ENCODE data around the gene PBLD.
A peak's percentile ranks its signal among the peaks of the same experiment; 100 is the strongest.

Gene PBLD

GRCh38 chr10:68332259-68333057, at the start of gene PBLD:
TSS of gene PBLD (minus strand) at chr10:68332928. CDS start at chr10:68306844, 26,084 bp downstream.
- DNase-seq (ENCODE audit: low read depth in 4 of 4, low spot score in 1 of 4): peak; percentile 19 to 36 (median 31)

DNA sequence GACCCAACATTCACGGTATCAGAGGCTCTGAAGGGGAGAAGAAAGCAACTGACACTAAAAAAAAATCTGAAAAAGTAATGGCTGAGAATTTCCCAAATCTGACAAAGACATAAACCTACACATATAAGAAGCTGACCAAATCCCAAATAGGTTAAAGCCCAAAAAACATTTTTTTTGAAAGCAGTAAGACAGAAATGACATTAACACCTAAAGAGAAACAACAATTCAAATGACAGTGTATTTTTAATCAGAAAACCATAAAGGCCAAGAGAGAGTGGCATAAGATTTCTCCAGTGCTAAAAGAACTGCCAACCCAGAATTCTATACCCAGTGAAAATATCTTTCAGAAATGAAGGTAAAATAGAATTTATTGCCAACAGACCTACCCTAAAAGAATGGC, 38.9 kb upstream of the PBLD start:
- no peak for DNase-seq (ENCODE audit: low read depth in 4 of 4, low spot score in 1 of 4)

DNA sequence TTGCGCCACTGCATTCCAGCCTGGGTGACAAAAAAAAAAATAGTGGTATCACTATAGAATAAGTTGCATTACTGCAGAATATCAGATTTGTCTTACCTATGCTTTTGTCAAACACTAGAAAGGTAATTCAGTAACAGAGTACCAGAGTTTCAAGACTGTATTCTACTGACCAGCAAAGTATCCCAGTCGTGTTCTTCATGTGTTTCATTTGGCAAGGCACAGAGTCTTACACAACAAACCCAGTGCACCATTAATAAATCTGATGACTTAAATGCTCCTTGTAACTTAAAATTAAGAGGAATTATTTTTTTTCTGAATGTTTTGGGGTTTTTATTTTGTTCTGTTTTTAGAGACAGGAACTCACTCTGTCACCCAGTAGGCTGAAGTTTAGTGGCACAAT, 34.4 kb upstream of the PBLD start:
- DNase-seq (ENCODE audit: low read depth in 4 of 4, low spot score in 1 of 4): no peak

- no peak for DNase-seq (ENCODE audit: low read depth in 4 of 4, low spot score in 1 of 4)
Measured at GRCh38 chr10:68366600-68366999, 33.9 kb upstream of the PBLD start.

- DNase-seq (ENCODE audit: low read depth in 4 of 4, low spot score in 1 of 4): no peak
Measured at GRCh38 chr10:68365611-68366010, 32.9 kb upstream of the PBLD start.

DNA sequence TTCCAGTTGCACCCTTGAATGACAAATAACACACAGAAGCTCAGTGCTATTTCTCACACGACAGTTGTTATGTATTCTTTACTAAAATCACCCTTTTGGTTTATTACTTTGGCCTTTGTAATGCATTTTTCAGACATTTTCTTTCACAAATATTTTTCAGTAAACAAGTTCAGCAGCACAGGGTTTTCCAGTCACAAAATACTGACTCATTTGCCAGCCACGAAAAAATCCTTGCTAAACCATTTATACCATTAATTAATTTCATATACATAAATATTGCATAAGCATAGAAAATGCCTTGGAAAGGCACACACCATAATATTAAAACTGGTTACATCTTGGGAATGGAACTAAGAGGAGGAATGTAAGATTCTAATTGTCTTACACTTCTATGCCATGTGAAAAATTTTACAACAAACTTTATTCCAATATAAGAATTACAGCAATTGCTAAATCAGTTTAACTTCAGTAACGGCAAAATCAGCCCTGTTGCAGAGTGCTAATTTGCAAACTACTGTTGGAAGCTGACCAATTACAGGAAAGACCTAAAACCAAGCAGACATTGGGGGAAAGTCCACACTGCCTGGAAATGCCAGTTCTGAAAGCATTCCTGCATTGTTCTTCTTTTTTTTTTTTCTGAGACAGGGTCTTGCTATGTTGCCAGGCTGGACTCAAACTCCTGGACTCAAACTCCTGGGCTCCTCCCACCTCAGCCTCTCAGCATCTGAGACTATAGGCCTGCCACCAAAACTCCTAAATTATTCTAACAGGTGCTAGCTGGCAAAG, 31.6 kb upstream of the PBLD start:
- DNase-seq (ENCODE audit: low read depth in 4 of 4, low spot score in 1 of 4): no peak

GRCh38 chr10:68362590-68362989, 29.9 kb upstream of the PBLD start:
- no peak for DNase-seq (ENCODE audit: low read depth in 4 of 4, low spot score in 1 of 4)

DNA sequence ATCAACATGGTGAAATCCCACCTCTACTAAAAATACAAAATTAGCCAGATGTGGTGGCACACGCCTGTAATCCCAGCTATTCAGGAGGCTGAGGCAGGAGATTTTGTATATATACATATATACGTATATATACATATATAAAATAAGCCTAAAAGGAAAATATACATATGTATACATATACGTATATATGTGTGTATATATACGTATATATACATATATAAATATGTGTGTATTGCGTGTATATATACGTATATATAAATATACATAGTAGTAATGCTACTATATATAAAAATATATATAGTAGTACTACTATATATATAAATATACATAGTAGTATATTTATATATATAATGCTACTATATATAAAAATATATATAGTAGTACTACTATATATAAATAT, 26.5 kb upstream of the PBLD start:
- DNase-seq (ENCODE audit: low read depth in 4 of 4, low spot score in 1 of 4): no peak

- DNase-seq (ENCODE audit: low read depth in 4 of 4, low spot score in 1 of 4): no peak
Measured at GRCh38 chr10:68353537-68353936, 20.8 kb upstream of the PBLD start.

DNA sequence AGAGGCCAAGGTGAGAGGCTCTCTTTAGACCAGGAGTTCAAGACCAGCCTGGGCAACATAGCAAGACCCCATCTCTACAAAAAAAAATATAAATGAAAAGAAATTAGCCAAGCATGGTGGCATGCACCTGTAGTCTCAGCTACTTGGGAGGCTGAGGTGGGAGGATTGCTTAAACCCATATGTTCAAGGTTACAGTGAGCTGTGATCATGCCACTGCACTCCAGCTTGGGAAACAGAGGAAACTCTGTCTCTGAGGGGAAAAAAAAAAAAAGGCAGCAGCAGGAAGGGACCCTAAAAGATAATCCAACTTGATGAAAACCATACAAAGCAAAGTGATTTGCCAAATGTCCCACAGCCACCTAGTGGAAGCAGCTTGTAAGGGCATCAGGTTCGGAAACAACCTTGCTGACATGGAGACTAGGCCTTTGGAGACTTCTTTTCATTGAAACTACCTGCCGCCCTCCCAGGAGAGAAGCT, 15.6 kb upstream of the PBLD start:
- peak; percentile 6 to 41 (median 14) for DNase-seq (ENCODE audit: low read depth in 4 of 4, low spot score in 1 of 4)

- DNase-seq (ENCODE audit: low read depth in 4 of 4, low spot score in 1 of 4): no peak
Measured at GRCh38 chr10:68346774-68347173, 14.0 kb upstream of the PBLD start.

- DNase-seq (ENCODE audit: low read depth in 4 of 4, low spot score in 1 of 4): no peak
Measured at GRCh38 chr10:68345621-68346020, 12.9 kb upstream of the PBLD start.

GRCh38 chr10:68342909-68343516, 10.3 kb upstream of the PBLD start:
- DNase-seq (ENCODE audit: low read depth in 4 of 4, low spot score in 1 of 4): no peak

- DNase-seq (ENCODE audit: low read depth in 4 of 4, low spot score in 1 of 4): no peak
Measured at GRCh38 chr10:68340358-68341080, 7.8 kb upstream of the PBLD start.

DNA sequence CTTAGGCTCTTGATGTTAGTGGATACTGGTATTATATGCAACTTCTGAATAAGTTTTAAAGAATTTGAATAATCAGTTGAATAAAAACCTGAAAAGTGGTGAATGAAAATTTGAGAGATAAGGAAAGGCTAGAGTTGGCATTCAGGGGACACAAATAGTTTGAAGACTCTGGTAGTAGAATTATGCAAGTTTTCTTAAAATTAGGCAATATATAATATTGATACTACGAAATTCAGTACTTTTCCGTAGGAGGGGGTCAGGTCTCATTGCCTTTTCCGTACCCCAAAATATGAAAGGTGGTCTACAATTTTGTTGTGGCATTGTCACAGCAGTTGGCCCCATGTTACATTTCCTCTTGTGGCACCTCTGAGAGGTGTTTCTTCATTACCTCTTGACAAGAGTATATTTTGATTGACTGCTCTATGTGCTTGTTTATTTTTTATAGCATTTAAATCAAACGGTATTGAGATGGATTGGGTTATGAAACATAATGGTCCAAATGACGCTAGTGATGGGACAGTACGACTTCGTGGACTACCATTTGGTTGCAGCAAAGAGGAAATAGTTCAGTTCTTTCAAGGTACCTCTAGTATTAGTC, 4.1 kb upstream of the PBLD start:
- no peak for DNase-seq (ENCODE audit: low read depth in 4 of 4, low spot score in 1 of 4)

GRCh38 chr10:68334672-68335467, 2.1 kb upstream of the PBLD start:
- DNase-seq (ENCODE audit: low read depth in 4 of 4, low spot score in 1 of 4): no peak

GRCh38 chr10:68333440-68334431, 1.0 kb upstream of the PBLD start:
- no peak for DNase-seq (ENCODE audit: low read depth in 4 of 4, low spot score in 1 of 4)

GRCh38 chr10:68333058-68333395, 299 bp upstream of the PBLD start:
- no peak for DNase-seq (ENCODE audit: low read depth in 4 of 4, low spot score in 1 of 4)
